Adrenal gland (tissue), 12 donors: ENCODE measurements around the gene PDCD11. TPM values are rescaled to one million over a fixed set of nuclear protein-coding genes. Genes with fewer than 3 reads are reported as not detected.

Experiments
- DNase-seq, 7 donors: peaks; one replicate each; pipeline ENCODE4 v3.0.0-alpha.2; 2019 to 2020
- H3K27ac ChIP-seq, 5 donors: fragments of 200-600 bp; sonication (generic) in 4 of 5; 1 replicate in 3 of 5; 2 replicates in 2 of 5; pipeline versions ENCODE4 v1.5.1 to v1.8.0; 2016 to 2020; ENCODE audit warnings: mild to moderate bottlenecking in 1 of 5
- H3K27me3 ChIP-seq: fragments of 200-600 bp; 2 replicates; pipeline ENCODE4 v1.8.0; 2021
- H3K36me3 ChIP-seq, 2 donors: fragments of 200-600 bp; replicated peaks in 1 of 2; 1 replicate in 1 of 2; 2 replicates in 1 of 2; pipeline versions ENCODE4 v1.5.1 to v1.8.0; 2018 to 2022
- H3K4me1 ChIP-seq, 2 donors: fragments of 200-600 bp; replicated peaks in 1 of 2; 1 replicate in 1 of 2; 2 replicates in 1 of 2; pipeline versions ENCODE4 v1.5.1 to v1.8.0; 2018 to 2021
- H3K4me3 ChIP-seq, 4 donors: fragments of 200-600 bp; sonication (generic) in 3 of 4; one replicate each; pipeline ENCODE4 v1.5.1; 2016 to 2018
- H3K9me3 ChIP-seq, 3 donors: fragments of 200-600 bp; sonication (generic) in 1 of 3; replicated peaks in 1 of 3; 1 replicate in 2 of 3; 2 replicates in 1 of 3; pipeline versions ENCODE4 v1.5.1 to v1.8.0; 2016 to 2021
- POLR2A ChIP-seq, 2 donors: fragments of 450-650 bp; IDR thresholded peaks; one replicate each; pipeline ENCODE4 v1.6.1; 2017; ENCODE audit warnings: antibody characterized with exemption in 2 of 2, mild to moderate bottlenecking in 2 of 2, moderate library complexity in 1 of 2
- WGBS, 4 donors: extraction: QIAGEN DNeasy Blood & Tissue Kit in 2 of 4; methylation state at CpG; one replicate each; pipeline versions ENCODE4 v1.1.5 to v1.1.7; 2013 to 2017; 5-methylcytosine and 5-hydroxymethylcytosine counted together
- intact Hi-C, 2 donors: fragments of 100-400 bp; cut with DNase I; formaldehyde crosslinking; loops; one replicate each; pipeline versions ENCODE4 v1.14.1 to v1.15.0; 2022 to 2023
- polyA plus RNA-seq, 3 donors: library from polyadenylated mRNA; stranded (reverse); fragments of 200-250 nt in 2 of 3; fragments of 350-450 nt in 1 of 3; fragmentation: Illumina TruSeq in 1 of 3; extraction: RNeasy Lipid Tissue Mini Kit (QIAGEN cat#74804) in 1 of 3; gene quantifications; one replicate each; pipeline ENCODE4 v1.2.3, GENCODE V29; 2013 to 2014
- total RNA-seq, 9 donors: library from RNA; depleted of rRNA in 4 of 9; stranded (reverse); fragments of >200 nt in 4 of 9; fragments of 120-200 nt in 1 of 9; fragmentation: NEBNext Ultra II Directional in 1 of 9; extraction: Animal tissue kit (Norgen Biotek cat#: 25700) in 1 of 9; gene quantifications; one replicate each; pipeline versions ENCODE4 v1.1.0 to v1.2.4, GENCODE V29; 2013 to 2023
- TF ChIP-seq, protein P1 (sequence below), 6 experiments: fragments of 450-650 bp in 4 of 6; fragments of 200-600 bp in 2 of 6; sonication (generic) in 1 of 6; IDR thresholded peaks; 1 replicate in 5 of 6; 2 replicates in 1 of 6; pipeline versions ENCODE4 v1.5.1 to v1.8.0; 2016 to 2021; ENCODE audit warnings: antibody characterized with exemption in 6 of 6, mild to moderate bottlenecking in 2 of 6, moderate library complexity in 1 of 6
- donor health status: healthy with polysubstance abuse.
- donor health status: Bipolar disorder and iron deficiency.
- donor health status: DM: yes; HTN: yes; CAD: no.
- donor health status: DM: no; HTN: no; CAD: no.
- donor health status: DM: no; HTN: no; CAD: no.
- donor health status: DM: yes; HTN: yes; CAD: no.

Gene PDCD11
- total and polyA plus RNA-seq, 12 donors, result 13.6 to 39.7 (median 21.2) TPM

DNA sequence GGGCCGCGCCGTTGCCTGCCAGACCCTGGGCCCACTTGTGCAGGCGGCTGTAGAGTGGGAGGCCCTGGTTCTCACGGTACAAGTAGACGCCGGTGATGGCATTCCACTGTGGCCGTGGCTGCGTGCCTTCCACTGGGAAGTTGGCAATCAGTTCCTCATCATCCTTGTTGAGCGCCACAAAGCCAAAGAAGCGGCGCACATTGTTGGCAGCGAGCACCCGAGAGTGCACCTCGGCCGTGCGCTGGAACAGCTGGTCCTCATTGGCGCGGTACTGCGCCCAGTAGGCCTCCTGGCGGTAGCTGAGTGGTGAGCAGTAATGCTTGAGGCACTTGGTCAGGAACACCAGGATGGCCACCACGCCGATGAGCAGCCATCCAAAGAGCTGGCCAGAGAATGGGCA lies 50.8 kb downstream of the PDCD11 start:
- TF ChIP-seq POLR2A (IDR thresholded peaks at IDR 0.05), result no peak
- TF ChIP-seq, protein P1, sequence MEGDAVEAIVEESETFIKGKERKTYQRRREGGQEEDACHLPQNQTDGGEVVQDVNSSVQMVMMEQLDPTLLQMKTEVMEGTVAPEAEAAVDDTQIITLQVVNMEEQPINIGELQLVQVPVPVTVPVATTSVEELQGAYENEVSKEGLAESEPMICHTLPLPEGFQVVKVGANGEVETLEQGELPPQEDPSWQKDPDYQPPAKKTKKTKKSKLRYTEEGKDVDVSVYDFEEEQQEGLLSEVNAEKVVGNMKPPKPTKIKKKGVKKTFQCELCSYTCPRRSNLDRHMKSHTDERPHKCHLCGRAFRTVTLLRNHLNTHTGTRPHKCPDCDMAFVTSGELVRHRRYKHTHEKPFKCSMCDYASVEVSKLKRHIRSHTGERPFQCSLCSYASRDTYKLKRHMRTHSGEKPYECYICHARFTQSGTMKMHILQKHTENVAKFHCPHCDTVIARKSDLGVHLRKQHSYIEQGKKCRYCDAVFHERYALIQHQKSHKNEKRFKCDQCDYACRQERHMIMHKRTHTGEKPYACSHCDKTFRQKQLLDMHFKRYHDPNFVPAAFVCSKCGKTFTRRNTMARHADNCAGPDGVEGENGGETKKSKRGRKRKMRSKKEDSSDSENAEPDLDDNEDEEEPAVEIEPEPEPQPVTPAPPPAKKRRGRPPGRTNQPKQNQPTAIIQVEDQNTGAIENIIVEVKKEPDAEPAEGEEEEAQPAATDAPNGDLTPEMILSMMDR (IDR thresholded peaks at IDR 0.05), result no peak
- intact Hi-C loops, result no loop called here
- Histone ChIP-seq H3K4me1 (peaks cover 33 to 73% of the 10 kb centered on the region in 2 donors), H3K36me3 (peaks cover 0 to 76% of the 10 kb centered on the region in 2 donors), H3K27ac (peak overlapping the region in 4 of 5 donors; percentile 90 to 96 (median 94)), H3K9me3 (no peaks in the 10 kb centered on the region), H3K4me3 (no peak overlapping the region), H3K27me3 (no peaks in the 10 kb centered on the region)
- no peak for DNase-seq
- 87 to 96% (median 96%) methylated on average over 3 to 23 of the region's 23 CpGs for whole genome bisulfite sequencing, 4 donors

- Histone ChIP-seq H3K27me3 (no peaks in the 10 kb centered on the region), H3K4me3 (peak overlapping the region in 1 of 4 donors; percentile 7), H3K4me1 (peaks cover 33 to 71% of the 10 kb centered on the region in 2 donors), H3K36me3 (peaks cover 0 to 63% of the 10 kb centered on the region in 2 donors), H3K27ac (peak overlapping the region in 2 of 5 donors; percentile 92 to 96), H3K9me3 (no peaks in the 10 kb centered on the region)
- intact Hi-C loops, result no loop called here
- 14 to 42% (median 31%) methylated on average over 1 of the region's 1 CpG for WGBS, 4 donors
- DNase-seq, result peak in 6 of 7 donors; percentile 63 to 75 (median 66)
- TF ChIP-seq, protein P1 (IDR thresholded peaks at IDR 0.05), result no peak
- TF ChIP-seq POLR2A (IDR thresholded peaks at IDR 0.05), result no peak
Measured at GRCh38 chr10:103448746-103449145, 52.3 kb downstream of the PDCD11 start.

DNA sequence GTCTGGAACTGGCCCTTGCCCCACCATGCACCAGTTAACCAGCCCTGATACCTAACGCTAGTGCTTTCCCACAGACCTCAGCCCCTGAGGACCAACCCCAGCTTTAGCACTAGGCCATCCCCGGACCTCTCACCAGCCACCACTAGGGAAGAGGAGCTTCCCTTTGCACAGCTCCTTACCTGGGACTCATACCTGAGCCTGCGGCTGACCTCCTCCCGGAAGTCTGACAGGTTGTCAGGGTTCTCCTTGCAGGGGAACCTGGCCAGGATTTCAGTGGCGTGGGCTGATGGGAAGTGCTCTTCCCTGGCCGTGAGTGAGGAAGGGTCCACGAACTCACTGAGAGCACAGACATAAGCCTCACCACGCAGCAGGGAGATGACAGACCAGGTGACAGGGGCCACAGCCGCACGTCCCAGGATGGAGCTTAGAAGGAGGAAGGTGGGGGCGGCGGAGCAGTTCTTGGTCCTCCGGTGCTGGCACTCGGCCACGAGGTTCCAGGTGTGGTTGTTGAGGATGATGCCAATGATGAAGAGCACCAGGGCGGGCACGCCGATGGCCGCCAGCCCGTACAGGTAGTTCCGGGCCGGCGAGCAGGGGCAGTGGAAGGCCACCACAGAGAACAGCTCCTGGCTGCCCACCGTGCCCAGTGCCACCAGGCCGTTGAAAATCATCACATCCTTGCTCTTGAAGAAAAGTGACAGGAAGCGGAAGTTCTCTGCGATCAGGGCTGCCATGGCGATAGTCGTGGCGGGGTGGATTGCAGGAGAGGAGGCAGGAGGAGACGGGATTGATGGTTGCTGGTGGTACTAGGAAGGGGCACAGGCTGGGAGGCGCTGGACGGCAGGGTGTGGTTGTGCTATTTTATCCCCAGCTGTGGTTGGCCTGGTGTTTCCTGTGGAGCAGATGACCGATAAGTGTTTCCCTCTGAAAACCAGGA lies 53.0 kb downstream of the PDCD11 start:
- H3K27me3 ChIP-seq, result no peaks in the 10 kb centered on the region
- 84 to 89% (median 87%) methylated on average over 24 to 34 of the region's 34 CpGs for WGBS, 4 donors
- TF ChIP-seq POLR2A (IDR thresholded peaks at IDR 0.05), result no peak
- TF ChIP-seq, protein P1 (IDR thresholded peaks at IDR 0.05), result no peak
- no peak for DNase-seq
- no peaks in the 10 kb centered on the region for H3K9me3 ChIP-seq
- peaks cover 33 to 71% of the 10 kb centered on the region in 2 donors for H3K4me1 ChIP-seq
- intact Hi-C loops, result no loop called here
- H3K4me3 ChIP-seq, result peak overlapping the region in 1 of 4 donors; percentile 7
- peaks cover 0 to 56% of the 10 kb centered on the region in 2 donors for H3K36me3 ChIP-seq
- peak overlapping the region in 3 of 5 donors; percentile 18 to 96 (median 92) for H3K27ac ChIP-seq

- peaks cover 0 to 49% of the 10 kb centered on the region in 2 donors for H3K36me3 ChIP-seq
- no peaks in the 10 kb centered on the region for H3K9me3 ChIP-seq
- peak overlapping the region in 1 of 4 donors; percentile 85 for H3K4me3 ChIP-seq
- 73 to 84% (median 81%) methylated on average over 8 to 12 of the region's 12 CpGs for WGBS, 4 donors
- no peaks in the 10 kb centered on the region for H3K27me3 ChIP-seq
- H3K27ac ChIP-seq, result peak overlapping the region in 3 of 5 donors; percentile 74 to 96 (median 92)
- H3K4me1 ChIP-seq, result peaks cover 29 to 64% of the 10 kb centered on the region in 2 donors
- intact Hi-C loops, result no loop called here
- DNase-seq, result no peak
- TF ChIP-seq POLR2A (IDR thresholded peaks at IDR 0.05), result no peak
- TF ChIP-seq, protein P1 (IDR thresholded peaks at IDR 0.05), result no peak
Measured at GRCh38 chr10:103450201-103450695, 53.8 kb downstream of the PDCD11 start.
